Heart right ventricle (tissue), 16 donors: Measurements from ENCODE around the gene E2F2. TPM values are rescaled to one million over a fixed set of nuclear protein-coding genes. Genes with fewer than 3 reads are reported as not detected.

ENCODE experiments used
- ATAC-seq, 8 donors: fragments of 200-7000 bp; cut with Tn5 transposase; one replicate each; pipeline ENCODE4 v1.9.1; 2020; ENCODE audit warnings: mild to moderate bottlenecking in 8 of 8, moderate library complexity in 8 of 8, moderate number of reproducible peaks in 1 of 8
- DNase-seq, 2 donors: peaks; one replicate each; pipeline ENCODE4 v3.0.0-alpha.2; 2020
- H3K27ac ChIP-seq, 10 donors: fragments of 200-600 bp; sonication (generic) in 2 of 10; one replicate each; pipeline versions ENCODE4 v1.5.0 to v1.8.0; 2020 to 2022; ENCODE audit warnings: mild to moderate bottlenecking in 3 of 10
- H3K27me3 ChIP-seq, 7 donors: fragments of 200-600 bp; one replicate each; pipeline ENCODE4 v1.8.0; 2021 to 2022; ENCODE audit warnings: mild to moderate bottlenecking in 2 of 7
- H3K36me3 ChIP-seq, 9 donors: fragments of 200-600 bp; sonication (generic) in 1 of 9; one replicate each; pipeline versions ENCODE4 v1.5.0 to v1.8.0; 2020 to 2022; ENCODE audit warnings: mild to moderate bottlenecking in 2 of 9
- H3K4me1 ChIP-seq, 9 donors: fragments of 200-600 bp; sonication (generic) in 1 of 9; one replicate each; pipeline versions ENCODE4 v1.5.0 to v1.8.0; 2020 to 2022; ENCODE audit warnings: mild to moderate bottlenecking in 4 of 9
- H3K4me3 ChIP-seq, 10 donors: fragments of 200-600 bp; sonication (generic) in 2 of 10; one replicate each; pipeline versions ENCODE4 v1.5.0 to v1.8.0; 2020 to 2022; ENCODE audit warnings: mild to moderate bottlenecking in 7 of 10, moderate library complexity in 2 of 10
- H3K9me3 ChIP-seq, 11 donors: fragments of 200-600 bp in 10 of 11; sonication (generic) in 2 of 11; one replicate each; pipeline versions ENCODE4 v1.5.0 to v1.8.0; 2013 to 2022; ENCODE audit warnings: mild to moderate bottlenecking in 2 of 11, control low read depth in 1 of 11, moderate library complexity in 1 of 11
- WGBS, 2 donors: extraction: QIAGEN DNeasy Blood & Tissue Kit; methylation state at CpG; one replicate each; pipeline ENCODE4 v1.1.7; 2013; ENCODE audit warnings: inconsistent platforms in 1 of 2; 5-methylcytosine and 5-hydroxymethylcytosine counted together
- intact Hi-C, 10 donors: fragments of 100-400 bp; cut with DNase I; formaldehyde crosslinking; loops; one replicate each; pipeline versions ENCODE4 v1.11.1 to v1.14.2; 2022
- polyA plus RNA-seq, 2 donors: library from polyadenylated mRNA; stranded (reverse); fragments of 200-250 nt; gene quantifications; one replicate each; pipeline ENCODE4 v1.2.3, GENCODE V29; 2013
- total RNA-seq, 10 donors: library from RNA; stranded (reverse); fragmentation: NEBNext Ultra II Directional in 3 of 10; extraction: Animal tissue kit (Norgen Biotek cat#: 25700) in 3 of 10; gene quantifications; one replicate each; pipeline versions ENCODE4 v1.2.1 to v1.2.4, GENCODE V29; 2021 to 2023
- TF ChIP-seq, protein P1 (sequence below), 9 donors: fragments of 200-600 bp; sonication (generic) in 2 of 9; IDR thresholded peaks; one replicate each; pipeline versions ENCODE4 v1.5.0 to v1.8.0; 2021 to 2022; ENCODE audit warnings: antibody characterized with exemption in 9 of 9, mild to moderate bottlenecking in 5 of 9, moderate library complexity in 1 of 9
- donor health status: Arrhythmogenic right ventricular cardiomyopathy.
- donor health status: ischemic (EF 13 %, LVEDD 7.1; RV severe dilation, severe dysfunction).
- donor health status: healthy with polysubstance abuse.
- donor health status: DM: no; HTN: yes; CAD: no.
- donor health status: DM: no; HTN: no; CAD: no.
- donor health status: ischemic (EF 25% LVEDD 6.9; RV normal size, moderate dysfunction).
- donor health status: ischemic (EF 25% LVEDD 5.7; RV mildly dilated, moderate dysfunction).
- donor health status: healthy.
- donor health status: DM: yes; HTN: yes; CAD: no.
- donor health status: Ischemic cardiomyopathy.
- donor health status: ischemic (EF 35%, LVEDD 5.7; RV mildly dilated, moderate dysfunction).
- donor health status: nonischemic (EF 11% LVEDD 7.7; RV severe dilation, severe dysfunction).
- donor health status: DM: yes; HTN: yes; CAD: no.
- donor health status: PGD.
- donor health status: ischemic (EF 29% LVEDD 5.4; RV normal size, mild dysfunction).
- donor health status: nonischemic (EF 23%, LVEDD 6.1; RV moderate dilation, normal function).

E2F2 gene
- total and polyA plus RNA-seq, 12 donors = 0.04 to 2.3 (median 0.15) TPM; not detected in 2

DNA sequence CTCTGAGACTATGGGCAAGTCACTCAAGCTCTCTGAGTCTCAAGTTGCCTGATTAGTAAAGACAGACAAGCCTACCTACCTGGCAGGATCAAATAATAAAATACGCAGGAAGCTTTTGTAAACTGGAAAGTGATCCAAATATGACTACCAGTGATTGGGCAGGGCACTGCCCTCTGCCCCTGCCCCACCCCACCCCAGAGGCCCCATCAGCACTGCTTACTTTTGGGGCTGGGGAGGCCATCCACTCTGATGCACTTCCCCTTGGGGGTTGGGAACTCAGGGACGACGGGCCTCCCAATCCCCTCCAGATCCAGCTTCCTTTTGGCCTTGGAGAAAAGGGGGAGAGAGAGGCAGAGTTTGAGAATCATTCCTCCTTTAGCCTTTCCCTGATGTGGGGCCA lies 6.9 kb downstream of the E2F2 start:
- TF ChIP-seq, protein P1, sequence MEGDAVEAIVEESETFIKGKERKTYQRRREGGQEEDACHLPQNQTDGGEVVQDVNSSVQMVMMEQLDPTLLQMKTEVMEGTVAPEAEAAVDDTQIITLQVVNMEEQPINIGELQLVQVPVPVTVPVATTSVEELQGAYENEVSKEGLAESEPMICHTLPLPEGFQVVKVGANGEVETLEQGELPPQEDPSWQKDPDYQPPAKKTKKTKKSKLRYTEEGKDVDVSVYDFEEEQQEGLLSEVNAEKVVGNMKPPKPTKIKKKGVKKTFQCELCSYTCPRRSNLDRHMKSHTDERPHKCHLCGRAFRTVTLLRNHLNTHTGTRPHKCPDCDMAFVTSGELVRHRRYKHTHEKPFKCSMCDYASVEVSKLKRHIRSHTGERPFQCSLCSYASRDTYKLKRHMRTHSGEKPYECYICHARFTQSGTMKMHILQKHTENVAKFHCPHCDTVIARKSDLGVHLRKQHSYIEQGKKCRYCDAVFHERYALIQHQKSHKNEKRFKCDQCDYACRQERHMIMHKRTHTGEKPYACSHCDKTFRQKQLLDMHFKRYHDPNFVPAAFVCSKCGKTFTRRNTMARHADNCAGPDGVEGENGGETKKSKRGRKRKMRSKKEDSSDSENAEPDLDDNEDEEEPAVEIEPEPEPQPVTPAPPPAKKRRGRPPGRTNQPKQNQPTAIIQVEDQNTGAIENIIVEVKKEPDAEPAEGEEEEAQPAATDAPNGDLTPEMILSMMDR (IDR thresholded peaks at IDR 0.05) = no peak
- intact Hi-C loops = no loop called here
- Histone ChIP-seq H3K9me3 (no peaks in the 10 kb centered on the region), H3K36me3 (peaks cover 0 to 9% (median 0%) of the 10 kb centered on the region in 9 donors), H3K4me3 (no peak overlapping the region), H3K27ac (peak overlapping the region in 1 of 10 donors; percentile 85), H3K4me1 (peaks cover 0 to 70% (median 13%) of the 10 kb centered on the region in 9 donors), H3K27me3 (peaks cover 0 to 3% (median 0%) of the 10 kb centered on the region in 7 donors)
- DNase-seq (no peak), ATAC-seq (no peak)
- 56 to 72% methylated on average over 3 of the region's 3 CpGs for WGBS, 2 donors

DNA sequence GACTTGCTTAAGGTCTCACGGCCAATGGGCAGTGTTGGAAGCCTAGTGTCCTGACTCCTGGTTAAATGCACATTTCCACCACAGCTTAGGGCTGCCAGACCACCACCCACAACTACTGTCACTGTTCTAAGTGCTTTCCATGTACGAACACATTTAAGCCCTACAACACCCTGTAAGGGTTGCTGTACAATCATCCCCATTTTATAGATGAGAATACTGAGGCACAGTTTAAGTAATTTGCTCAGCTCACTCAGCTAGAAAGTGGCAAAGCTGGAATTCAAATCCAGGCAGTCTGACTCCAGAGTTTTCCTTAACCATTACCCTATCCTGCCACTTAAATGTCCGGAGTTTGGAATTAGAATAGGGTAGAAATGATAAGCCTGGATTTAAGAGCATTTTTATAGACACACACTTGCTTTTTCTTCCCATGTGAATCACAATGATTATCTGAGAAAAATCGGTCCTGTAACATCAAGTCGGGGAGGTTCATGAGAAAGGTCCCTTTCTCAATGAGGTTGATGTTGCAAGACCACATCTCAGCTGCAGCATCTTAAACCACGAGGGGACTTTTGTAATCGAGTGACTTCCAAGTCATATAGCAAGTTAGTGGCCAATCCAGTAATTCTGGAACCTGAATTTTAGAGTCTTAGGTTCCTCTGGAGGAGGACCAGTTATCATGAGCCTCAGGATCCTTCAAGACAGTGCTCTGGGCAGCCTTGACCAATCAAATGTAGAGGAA lies 8.6 kb downstream of the E2F2 start:
- ATAC-seq (no peak), DNase-seq (no peak)
- H3K4me3 ChIP-seq = no peak overlapping the region
- 90 to 91% methylated on average over 7 of the region's 7 CpGs for WGBS, 2 donors
- H3K36me3 ChIP-seq = peaks cover 0 to 24% (median 0%) of the 10 kb centered on the region in 9 donors
- no peak overlapping the region for H3K27ac ChIP-seq
- no peaks in the 10 kb centered on the region for H3K27me3 ChIP-seq
- TF ChIP-seq, protein P1 (IDR thresholded peaks at IDR 0.05) = no peak
- intact Hi-C loops = no loop called here
- no peaks in the 10 kb centered on the region for H3K9me3 ChIP-seq
- H3K4me1 ChIP-seq = peaks cover 0 to 53% (median 0%) of the 10 kb centered on the region in 9 donors

DNA sequence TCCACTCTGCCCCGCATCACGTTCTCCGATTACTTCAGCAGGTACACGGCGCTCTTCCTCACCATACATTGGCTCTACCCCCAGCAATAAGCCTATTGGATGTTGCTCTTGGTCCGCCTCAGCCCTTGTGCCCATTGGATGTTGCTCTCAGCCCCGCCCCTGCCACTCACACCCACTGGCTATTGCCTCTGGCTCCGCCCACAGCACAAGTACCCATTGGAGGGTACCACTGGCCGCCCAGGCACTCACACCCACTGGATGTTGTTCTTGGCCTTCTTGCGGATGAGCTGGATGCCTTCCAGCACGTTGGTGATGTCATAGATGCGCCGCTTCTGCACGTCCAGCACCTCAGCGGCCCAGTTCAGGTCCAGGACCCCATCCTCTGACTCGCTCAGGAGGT lies 9.4 kb downstream of the E2F2 start:
- ATAC-seq (no peak), DNase-seq (no peak)
- TF ChIP-seq, protein P1 (IDR thresholded peaks at IDR 0.05) = no peak
- intact Hi-C loops = no loop called here
- H3K4me1 ChIP-seq = peaks cover 0 to 45% (median 0%) of the 10 kb centered on the region in 9 donors
- WGBS, 2 donors = 96 to 97% methylated on average over 16 of the region's 16 CpGs
- no peaks in the 10 kb centered on the region for H3K9me3 ChIP-seq
- no peak overlapping the region for H3K4me3 ChIP-seq
- no peak overlapping the region for H3K27ac ChIP-seq
- no peaks in the 10 kb centered on the region for H3K27me3 ChIP-seq
- H3K36me3 ChIP-seq = peaks cover 0 to 31% (median 0%) of the 10 kb centered on the region in 9 donors

DNA sequence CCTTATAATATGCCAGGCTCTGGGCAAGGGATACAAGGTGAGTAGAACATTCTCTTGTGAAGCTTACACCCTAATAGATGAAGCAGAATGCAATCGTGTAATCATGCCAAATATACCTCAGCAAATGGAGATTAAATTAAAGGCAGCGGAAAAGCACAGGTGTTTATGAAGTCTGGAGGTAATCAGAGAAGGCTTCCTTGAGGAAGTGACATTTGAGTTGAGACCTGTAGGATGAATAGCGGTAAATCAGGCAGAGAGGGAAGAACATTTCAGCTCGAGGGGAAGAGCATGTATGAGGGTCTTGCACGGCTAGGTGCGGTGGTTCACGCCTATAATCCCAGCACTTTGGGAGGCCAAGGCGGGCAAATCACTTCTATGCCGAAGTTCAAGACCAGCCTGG lies 13.5 kb downstream of the E2F2 start:
- H3K27ac ChIP-seq = no peak overlapping the region
- peaks cover 0 to 6% (median 0%) of the 10 kb centered on the region in 9 donors for H3K4me1 ChIP-seq
- 95 to 96% methylated on average over 9 of the region's 9 CpGs for WGBS, 2 donors
- DNase-seq (no peak), ATAC-seq (no peak)
- peaks cover 0 to 56% (median 0%) of the 10 kb centered on the region in 9 donors for H3K36me3 ChIP-seq
- no peaks in the 10 kb centered on the region for H3K9me3 ChIP-seq
- TF ChIP-seq, protein P1 (IDR thresholded peaks at IDR 0.05) = no peak
- no peaks in the 10 kb centered on the region for H3K27me3 ChIP-seq
- intact Hi-C loops = no loop called here
- H3K4me3 ChIP-seq = no peak overlapping the region
